ENCODE results near the gene KRTAP5-8.
"Not testable (repeated sequence)": the region's sequence is repeated elsewhere in the genome, so short reads cannot be mapped to it uniquely, and the experiment has no call there.

DNA sequence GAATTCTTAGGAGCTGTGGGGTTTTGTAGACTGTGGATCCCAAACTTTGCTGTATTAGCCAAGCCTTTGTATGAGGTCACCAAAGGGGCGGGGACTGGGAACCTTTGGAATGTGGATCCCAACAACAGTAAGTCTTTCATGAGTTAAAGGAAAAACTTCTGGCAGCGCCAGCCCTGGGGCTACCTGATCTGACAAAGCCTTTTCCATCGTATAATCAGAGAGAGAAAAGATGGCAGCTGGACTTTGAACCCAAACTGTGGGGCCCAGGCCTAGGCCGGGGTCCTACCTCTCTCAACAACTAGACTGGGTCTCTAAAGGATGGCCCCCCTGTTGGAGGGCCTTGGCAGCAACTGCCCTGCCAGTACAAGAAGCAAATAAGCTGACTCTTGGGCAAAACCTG lies 50.5 kb downstream of the KRTAP5-8 start:
- TF ChIP-seq, protein P1, sequence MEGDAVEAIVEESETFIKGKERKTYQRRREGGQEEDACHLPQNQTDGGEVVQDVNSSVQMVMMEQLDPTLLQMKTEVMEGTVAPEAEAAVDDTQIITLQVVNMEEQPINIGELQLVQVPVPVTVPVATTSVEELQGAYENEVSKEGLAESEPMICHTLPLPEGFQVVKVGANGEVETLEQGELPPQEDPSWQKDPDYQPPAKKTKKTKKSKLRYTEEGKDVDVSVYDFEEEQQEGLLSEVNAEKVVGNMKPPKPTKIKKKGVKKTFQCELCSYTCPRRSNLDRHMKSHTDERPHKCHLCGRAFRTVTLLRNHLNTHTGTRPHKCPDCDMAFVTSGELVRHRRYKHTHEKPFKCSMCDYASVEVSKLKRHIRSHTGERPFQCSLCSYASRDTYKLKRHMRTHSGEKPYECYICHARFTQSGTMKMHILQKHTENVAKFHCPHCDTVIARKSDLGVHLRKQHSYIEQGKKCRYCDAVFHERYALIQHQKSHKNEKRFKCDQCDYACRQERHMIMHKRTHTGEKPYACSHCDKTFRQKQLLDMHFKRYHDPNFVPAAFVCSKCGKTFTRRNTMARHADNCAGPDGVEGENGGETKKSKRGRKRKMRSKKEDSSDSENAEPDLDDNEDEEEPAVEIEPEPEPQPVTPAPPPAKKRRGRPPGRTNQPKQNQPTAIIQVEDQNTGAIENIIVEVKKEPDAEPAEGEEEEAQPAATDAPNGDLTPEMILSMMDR (conservative IDR thresholded peaks at IDR 0.05; ENCODE audit: low read depth, low read length): not testable (repeated sequence)
- not testable (repeated sequence) for TF ChIP-seq EZH2 (IDR thresholded peaks at IDR 0.05; ENCODE audit: borderline replicate concordance, low read depth, low read length, poor library complexity, severe bottlenecking)

All from A673 (cell line).